Measurements from ENCODE around the gene CFAP73. TPM values are rescaled to one million over a fixed set of nuclear protein-coding genes. Genes with fewer than 3 reads are reported as not detected.

The CFAP73 gene
- total and polyA plus RNA-seq, 2 of the 8 experiments (the other 6 are each of a cell fraction or from before 2014, with no cell fraction given), result 0.45 to 0.56 TPM

DNA sequence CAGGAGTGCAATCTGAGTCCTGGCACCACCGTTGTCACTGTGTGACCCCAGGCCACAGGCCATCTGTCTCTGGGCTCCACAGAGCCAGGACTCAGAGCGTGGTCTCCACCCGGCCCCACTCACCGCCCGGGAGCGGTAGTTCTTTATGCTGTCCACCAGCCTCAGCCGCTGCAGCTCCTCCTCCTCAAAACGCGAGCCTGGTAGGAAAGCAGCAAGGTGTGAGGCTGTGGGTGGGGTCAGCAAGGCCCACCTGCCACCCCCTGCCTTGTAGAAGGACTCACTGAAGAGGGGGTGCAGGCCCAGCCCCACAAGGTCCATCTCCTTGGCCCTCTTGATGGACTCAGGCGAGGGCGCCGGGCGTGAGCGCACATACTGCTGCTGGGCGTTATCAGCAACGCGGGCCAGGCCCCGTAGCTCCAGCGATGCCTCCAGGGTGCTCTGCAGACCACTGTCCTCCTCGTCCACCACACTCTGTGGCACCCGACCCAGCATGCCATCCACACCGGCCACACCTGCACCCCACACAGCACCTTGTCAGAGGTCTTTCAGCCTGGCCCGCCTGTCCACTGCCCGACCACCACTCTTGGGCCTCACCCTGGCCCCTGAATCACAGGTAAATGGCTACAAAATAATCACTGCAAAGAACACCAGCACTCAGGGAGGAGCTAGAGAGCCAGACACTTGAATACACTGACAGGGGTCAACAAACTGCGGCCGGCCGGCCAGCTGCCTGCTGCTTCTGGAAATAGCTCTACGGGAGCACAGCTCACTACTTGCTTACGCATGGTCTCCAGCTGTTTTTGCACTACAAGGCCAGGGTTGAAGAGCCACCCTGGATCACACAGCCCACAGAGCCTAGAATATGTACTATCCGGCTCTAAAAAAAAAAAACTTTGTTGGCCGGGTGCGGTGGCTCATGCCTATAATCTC, 16.3 kb downstream of the CFAP73 start (continued):
- TF ChIP-seq, protein P1, sequence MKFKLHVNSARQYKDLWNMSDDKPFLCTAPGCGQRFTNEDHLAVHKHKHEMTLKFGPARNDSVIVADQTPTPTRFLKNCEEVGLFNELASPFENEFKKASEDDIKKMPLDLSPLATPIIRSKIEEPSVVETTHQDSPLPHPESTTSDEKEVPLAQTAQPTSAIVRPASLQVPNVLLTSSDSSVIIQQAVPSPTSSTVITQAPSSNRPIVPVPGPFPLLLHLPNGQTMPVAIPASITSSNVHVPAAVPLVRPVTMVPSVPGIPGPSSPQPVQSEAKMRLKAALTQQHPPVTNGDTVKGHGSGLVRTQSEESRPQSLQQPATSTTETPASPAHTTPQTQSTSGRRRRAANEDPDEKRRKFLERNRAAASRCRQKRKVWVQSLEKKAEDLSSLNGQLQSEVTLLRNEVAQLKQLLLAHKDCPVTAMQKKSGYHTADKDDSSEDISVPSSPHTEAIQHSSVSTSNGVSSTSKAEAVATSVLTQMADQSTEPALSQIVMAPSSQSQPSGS (IDR thresholded peaks at IDR 0.05; ENCODE audit: low read length), result no peak
- TF ChIP-seq RBBP5 (IDR thresholded peaks at IDR 0.05; ENCODE audit: borderline replicate concordance, low read depth, low read length) (no peak), CTCF (IDR thresholded peaks at IDR 0.05; ENCODE audit: control extremely low read depth in 1 of 3, insufficient read depth in 1 of 3, low read depth in 1 of 3, low read length in 3 of 3) (no peak), KDM5A (IDR thresholded peaks at IDR 0.05; ENCODE audit: low read length) (no peak), MAFK (IDR thresholded peaks at IDR 0.05; ENCODE audit: low read depth, low read length) (no peak), POLR2A (IDR thresholded peaks at IDR 0.05; ENCODE audit: control extremely low read depth in 1 of 2, low read depth in 2 of 2, low read length in 2 of 2) (no peak), TAF1 (IDR thresholded peaks at IDR 0.05; ENCODE audit: low read depth, low read length) (no peak), SP2 (IDR thresholded peaks at IDR 0.05; ENCODE audit: low read length) (no peak), SP1 (IDR thresholded peaks at IDR 0.05; ENCODE audit: low read depth, low read length) (no peak)

Measured in H1 (cell line).